Hematopoietic multipotent progenitor cell treated with erythropoietin and hydrocortisone succinate and interleukin-3 and kit ligand, for 6 days (in vitro differentiated cells): ENCODE measurements around the gene GBE1.
"Not testable (repeated sequence)": the region's sequence is repeated elsewhere in the genome, so short reads cannot be mapped to it uniquely, and the experiment has no call there.

Experiments
- DNase-seq: peaks from one replicate; pipeline ENCODE4 v3.0.0-alpha.2; 2015

The GBE1 gene

GRCh38 chr3:81760924-81761903 lies at the start of gene GBE1:
Gene GBE1 (minus strand): TSS chr3:81761645. CDS start chr3:81761517, 128 bp downstream.
- peak; percentile 96 for DNase-seq

GRCh38 chr3:81808900-81809299 lies 47.5 kb upstream of the GBE1 start:
- DNase-seq: no peak

GRCh38 chr3:81799403-81799802 lies 38.0 kb upstream of the GBE1 start:
- DNase-seq: no peak

GRCh38 chr3:81793410-81793809 lies 32.0 kb upstream of the GBE1 start:
- DNase-seq: no peak

GRCh38 chr3:81790117-81790516 lies 28.7 kb upstream of the GBE1 start:
- DNase-seq: no peak

GRCh38 chr3:81789691-81790090 lies 28.2 kb upstream of the GBE1 start:
- peak; percentile 82 for DNase-seq

GRCh38 chr3:81788610-81789009 lies 27.2 kb upstream of the GBE1 start:
- DNase-seq: no peak

- no peak for DNase-seq
Observed at GRCh38 chr3:81788044-81788443, 26.6 kb upstream of the GBE1 start.

- DNase-seq: no peak
Observed at GRCh38 chr3:81782585-81782984, 21.1 kb upstream of the GBE1 start.

GRCh38 chr3:81778678-81779182 lies 17.3 kb upstream of the GBE1 start:
- no peak for DNase-seq

- no peak for DNase-seq
Observed at GRCh38 chr3:81776643-81777042, 15.2 kb upstream of the GBE1 start.

GRCh38 chr3:81770710-81771109 lies 9.3 kb upstream of the GBE1 start:
- no peak for DNase-seq

- DNase-seq: no peak
Observed at GRCh38 chr3:81769299-81769698, 7.9 kb upstream of the GBE1 start.

- DNase-seq: not testable (repeated sequence)
Observed at GRCh38 chr3:81767250-81767859, 5.9 kb upstream of the GBE1 start.

- DNase-seq: no peak
Observed at GRCh38 chr3:81765400-81765799, 4.0 kb upstream of the GBE1 start.

- no peak for DNase-seq
Observed at GRCh38 chr3:81764665-81765064, 3.2 kb upstream of the GBE1 start.

GRCh38 chr3:81764002-81764401 lies 2.6 kb upstream of the GBE1 start:
- no peak for DNase-seq

- DNase-seq: no peak
Observed at GRCh38 chr3:81763001-81763400, 1.6 kb upstream of the GBE1 start.

GRCh38 chr3:81761904-81762580 lies 597 bp upstream of the GBE1 start:
- no peak for DNase-seq

- DNase-seq: peak; percentile 24
Observed at GRCh38 chr3:81760215-81760614, 1.2 kb downstream of the GBE1 start.

- DNase-seq: not testable (repeated sequence)
Observed at GRCh38 chr3:81758771-81759170, 2.7 kb downstream of the GBE1 start.

- no peak for DNase-seq
Observed at GRCh38 chr3:81758275-81758674, 3.2 kb downstream of the GBE1 start.

- no peak for DNase-seq
Observed at GRCh38 chr3:81753416-81754027, 7.9 kb downstream of the GBE1 start.
